Measurements from ENCODE around the gene CRADD. TPM values are rescaled to one million over a fixed set of nuclear protein-coding genes. Genes with fewer than 3 reads are reported as not detected.

The CRADD gene
- total and polyA plus RNA-seq, 2 of the 4 experiments (the other 2 are of a cell fraction) = 11.1 to 14.0 TPM

DNA sequence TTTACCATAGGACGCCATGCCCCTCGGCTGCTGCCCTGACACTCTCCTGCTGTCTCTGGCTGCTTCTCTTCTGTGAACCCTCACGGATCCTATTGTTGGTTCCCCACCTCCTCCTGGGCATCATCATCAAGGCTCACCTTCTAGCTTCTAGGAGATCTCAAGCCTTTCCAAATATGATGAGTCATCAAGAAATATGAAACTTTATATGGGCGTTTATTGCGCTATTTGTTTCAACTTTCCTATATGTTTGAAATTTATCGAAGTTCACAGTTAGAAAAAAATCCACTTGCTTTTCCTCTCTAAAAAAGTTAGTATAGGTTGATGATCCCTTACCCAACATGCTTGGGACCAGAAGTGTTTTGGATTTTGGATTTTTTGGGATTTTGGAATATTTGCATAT lies 2.8 kb upstream of the CRADD start:
- no TSS peak for BruUV-seq (replicated peaks)
- no peak overlapping the region for H3K23ac ChIP-seq (ENCODE audit: low read depth, low read length)
- H3K18ac ChIP-seq (ENCODE audit: low read depth, low read length) = no peak overlapping the region
- ChIA-PET POLR2A (ENCODE audit: unreplicated experiment) (no interaction called here), CTCF (interaction anchor here (0.7 kb wide), 1 partner anchor 49 kb away, joined by 6 read pairs; no protein-coding TSS in a partner anchor)
- H2AK5ac ChIP-seq (ENCODE audit: low read depth, low read length) = no peak overlapping the region
- H3K4me1 ChIP-seq (ENCODE audit: control insufficient read depth, insufficient read depth, low read length) = peaks cover 2% of the 10 kb centered on the region; the same call in 1 of the 2 replicates
- H3K79me1 ChIP-seq (ENCODE audit: low read depth in 1 of 2, low read length in 2 of 2) = peaks cover 2 to 16% of the 10 kb centered on the region in 2 experiments; a peak in 3 of 4 replicates
- intact Hi-C loops (cut with micrococcal nuclease) (no loop called here), in situ Hi-C loops (cut with MboI; ENCODE audit: low sequenced_read_pairs) (no loop called here), dilution Hi-C loops (cut with HindIII; ENCODE audit: low sequenced_read_pairs, unreplicated experiment) (no loop called here)
- H3K4me2 ChIP-seq (ENCODE audit: low read depth, low read length) = no peak overlapping the region
- H3K4me3 ChIP-seq (ENCODE audit: insufficient read depth, low read depth, low read length) = no peak overlapping the region
- no peak for TF ChIP-seq CEBPB (IDR thresholded peaks at IDR 0.05; ENCODE audit: low read depth, low read length)
- no peak for TF ChIP-seq POLR2A (IDR thresholded peaks at IDR 0.05; ENCODE audit: low read depth, low read length)
- TF ChIP-seq, protein P1, sequence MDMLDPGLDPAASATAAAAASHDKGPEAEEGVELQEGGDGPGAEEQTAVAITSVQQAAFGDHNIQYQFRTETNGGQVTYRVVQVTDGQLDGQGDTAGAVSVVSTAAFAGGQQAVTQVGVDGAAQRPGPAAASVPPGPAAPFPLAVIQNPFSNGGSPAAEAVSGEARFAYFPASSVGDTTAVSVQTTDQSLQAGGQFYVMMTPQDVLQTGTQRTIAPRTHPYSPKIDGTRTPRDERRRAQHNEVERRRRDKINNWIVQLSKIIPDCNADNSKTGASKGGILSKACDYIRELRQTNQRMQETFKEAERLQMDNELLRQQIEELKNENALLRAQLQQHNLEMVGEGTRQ (IDR thresholded peaks at IDR 0.05; ENCODE audit: low read depth, low read length) = no peak
- TF ChIP-seq MXI1 (IDR thresholded peaks at IDR 0.05; ENCODE audit: borderline replicate concordance, low read depth, low read length) = no peak
- TF ChIP-seq FOS (IDR thresholded peaks at IDR 0.05; ENCODE audit: low read depth, low read length) = peak; percentile 19; the same call in 1 of the 2 replicates
- TF ChIP-seq MAFK (IDR thresholded peaks at IDR 0.05; ENCODE audit: low read depth, low read length) = peak; percentile 98
- no peak for TF ChIP-seq BHLHE40 (IDR thresholded peaks at IDR 0.05; ENCODE audit: low read depth, low read length)
- TF ChIP-seq SMC3 (IDR thresholded peaks at IDR 0.05; ENCODE audit: low read depth, low read length) = no peak
- TF ChIP-seq ELK1 (IDR thresholded peaks at IDR 0.05; ENCODE audit: borderline replicate concordance, low read depth, low read length) = no peak
- no peak for TF ChIP-seq RAD21 (IDR thresholded peaks at IDR 0.05; ENCODE audit: low read length)
- TF ChIP-seq CHD1 (IDR thresholded peaks at IDR 0.05; ENCODE audit: low read depth, low read length) = no peak
- TF ChIP-seq CTCF (conservative IDR thresholded peaks at IDR 0.05; ENCODE audit: low read depth, low read length) = no peak
- no peak for TF ChIP-seq MAZ (IDR thresholded peaks at IDR 0.05; ENCODE audit: borderline replicate concordance, low read depth, low read length)
- TF ChIP-seq RCOR1 (IDR thresholded peaks at IDR 0.05; ENCODE audit: insufficient replicate concordance, low read length) = no peak
- TF ChIP-seq NFE2L2 (IDR thresholded peaks at IDR 0.05; ENCODE audit: low read depth, low read length) = peak; percentile 49; the same call in 1 of the 2 replicates
- TF ChIP-seq RFX5 (IDR thresholded peaks at IDR 0.05; ENCODE audit: low read depth, low read length) = no peak
- H4K91ac ChIP-seq (ENCODE audit: insufficient read depth, low read depth, low read length) = no peak overlapping the region
- ATAC-seq (ENCODE audit: low read depth) = no peak
- no peak overlapping the region for H2AFZ ChIP-seq (replicated peaks; ENCODE audit: low read length, poor library complexity)
- no peak overlapping the region for H3K14ac ChIP-seq (replicated peaks; ENCODE audit: low read depth, low read length)
- DNase-seq = no peak
- H2BK5ac ChIP-seq (ENCODE audit: low read depth, low read length, poor library complexity, severe bottlenecking) = no peak overlapping the region
- peaks cover 11% of the 10 kb centered on the region for H3K9me1 ChIP-seq (ENCODE audit: insufficient read depth, low read length)
- no peak overlapping the region for H4K5ac ChIP-seq (ENCODE audit: low read depth, low read length)
- no peak overlapping the region for H4K8ac ChIP-seq (ENCODE audit: low read depth in 2 of 2, low read length in 2 of 2)
- no peak overlapping the region for H3K9ac ChIP-seq (ENCODE audit: low read depth, low read length)
- no peaks in the 10 kb centered on the region for H3K36me3 ChIP-seq (ENCODE audit: control insufficient read depth, insufficient read depth, low read length)
- H4K20me1 ChIP-seq (ENCODE audit: insufficient read depth, low read length) = no peaks in the 10 kb centered on the region
- H3K27me3 ChIP-seq (ENCODE audit: control insufficient read depth, insufficient read depth, low read length) = no peaks in the 10 kb centered on the region
- H2BK20ac ChIP-seq (ENCODE audit: low read depth, low read length) = no peak overlapping the region
- H3K4ac ChIP-seq (ENCODE audit: low read depth, low read length) = no peak overlapping the region
- no peak overlapping the region for H2BK15ac ChIP-seq (ENCODE audit: low read depth, low read length)
- peaks cover 5% of the 10 kb centered on the region for H3K9me3 ChIP-seq (ENCODE audit: control insufficient read depth, insufficient read depth, low read length)
- H3K27ac ChIP-seq (ENCODE audit: insufficient read depth, low read length) = no peak overlapping the region
- no peak overlapping the region for H3K56ac ChIP-seq (ENCODE audit: extremely low read depth, insufficient read depth, low read length)
- 60% methylated on average over 2 of the region's 6 CpGs; no CpG with 5 or more reads in 1 of the 2 experiments for WGBS, 2 experiments (ENCODE audit: extremely low coverage in 2 of 2, insufficient read length in 1 of 2)
- no peak overlapping the region for H2BK120ac ChIP-seq (ENCODE audit: low read depth, low read length)
- H2AK9ac ChIP-seq (replicated peaks; ENCODE audit: low read depth, low read length, poor library complexity) = no peak overlapping the region

Measured in IMR-90 (cell line).